ENCODE results near the gene EMC10. TPM values are rescaled to one million over a fixed set of nuclear protein-coding genes. Genes with fewer than 3 reads are reported as not detected.

The EMC10 gene
- total RNA-seq, 1 experiment from 2014 or later: 228 TPM

DNA sequence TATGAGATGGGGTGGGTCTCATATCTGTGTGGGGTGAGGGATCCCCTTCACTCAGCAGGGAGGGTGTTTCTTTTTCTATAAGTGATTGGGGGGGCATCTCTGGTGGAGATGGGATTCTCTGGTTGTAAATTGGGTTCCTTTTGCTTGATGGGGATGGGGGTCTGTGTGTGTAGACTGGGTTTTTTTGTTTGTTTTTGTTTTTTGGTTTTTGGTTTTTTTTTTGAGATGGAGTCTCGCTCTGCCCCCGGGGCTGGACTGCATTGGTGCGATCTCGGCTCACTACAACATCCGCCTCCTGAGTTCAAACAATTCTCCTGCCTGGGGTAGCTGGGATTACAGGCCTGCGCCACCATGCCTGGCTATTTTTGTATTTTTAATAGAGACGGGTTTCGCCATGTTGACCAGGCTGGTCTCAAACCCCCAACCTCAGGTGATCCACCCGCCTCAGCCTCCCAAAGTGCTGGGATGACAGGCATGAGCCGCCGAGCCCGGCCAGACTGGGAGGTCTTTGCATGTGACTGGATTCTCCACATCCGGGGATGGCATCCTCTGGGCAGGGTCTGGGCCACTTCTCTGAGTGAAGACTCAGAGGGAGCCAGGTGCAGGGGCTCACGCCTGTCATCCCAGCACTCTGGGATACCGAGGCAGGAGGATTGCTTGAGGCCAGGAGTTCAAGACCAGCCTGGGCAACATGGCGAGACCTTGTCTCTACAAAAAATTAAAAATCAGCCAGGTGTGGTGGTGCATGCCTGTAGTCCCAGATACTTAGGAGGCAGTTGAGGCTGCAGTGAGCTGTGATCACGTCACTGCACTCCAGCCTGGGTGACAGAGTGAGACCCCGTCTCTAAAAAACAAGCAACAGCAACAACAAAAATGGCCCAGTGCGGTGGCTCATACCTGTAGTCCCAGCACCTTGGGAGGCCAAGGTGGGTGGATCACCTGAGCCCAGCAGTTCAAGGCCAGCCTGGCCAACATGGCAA, 42.8 kb upstream of the EMC10 start:
- CTCF ChIA-PET: no interaction called here
- H3K36me3 ChIP-seq (ENCODE audit: low read depth, low read length): no peaks in the 10 kb centered on the region

DNA sequence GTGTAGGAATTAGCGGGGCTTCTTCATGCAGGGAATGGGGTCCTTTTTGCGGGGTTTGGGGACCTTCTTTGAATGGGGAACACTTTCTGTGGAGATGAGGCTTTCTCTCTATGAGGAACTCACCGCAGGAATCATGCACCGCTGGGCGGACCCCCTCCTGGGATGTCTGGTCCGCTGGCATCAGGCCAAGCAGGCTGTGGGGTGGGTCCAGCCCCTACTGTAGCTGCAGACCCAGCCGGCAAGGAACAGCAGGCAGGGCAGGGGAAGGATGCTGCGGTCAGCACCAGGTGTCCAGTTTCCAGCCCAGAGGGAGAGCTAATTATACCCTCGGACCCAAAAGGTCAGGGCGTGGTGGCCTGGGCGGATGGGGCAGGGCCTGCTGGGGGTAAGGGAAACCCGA, 41.8 kb upstream of the EMC10 start:
- Histone ChIP-seq H3K4me1 (ENCODE audit: insufficient read depth, low read length) (no peaks in the 10 kb centered on the region), H3K36me3 (ENCODE audit: low read depth, low read length) (no peaks in the 10 kb centered on the region), H3K4me3 (ENCODE audit: low read length) (no peak overlapping the region), H4K20me1 (ENCODE audit: low read length) (no peaks in the 10 kb centered on the region), H3K9ac (ENCODE audit: low read length) (no peak overlapping the region), H3K9me3 (ENCODE audit: low read length) (no peaks in the 10 kb centered on the region), H3F3A (ENCODE audit: low read length, unreplicated experiment) (no peaks in the 10 kb centered on the region), H3K4me2 (ENCODE audit: low read length) (no peak overlapping the region), H3K9me2 (replicated peaks; ENCODE audit: low read length) (no peaks in the 10 kb centered on the region), H2AFZ (ENCODE audit: low read length) (no peak overlapping the region), H3K27me3 (ENCODE audit: low read length) (0 out of 2 replicates have a peak, but pooled peaks cover 5% of the 10 kb centered on the region), H3K79me2 (ENCODE audit: low read length) (no peaks in the 10 kb centered on the region), H3K27ac (ENCODE audit: low read length) (no peak overlapping the region)
- DNase-seq (no peak), ATAC-seq (no peak)
- ChIA-PET CTCF (no interaction called here), POLR2A (ENCODE audit: unreplicated experiment) (interaction anchor here (0.6 kb wide), 1 partner anchor 17 kb away, joined by 3 read pairs; no protein-coding TSS in a partner anchor)
- no TSS peak for BruUV-seq (replicated peaks)
- no peak for TF ChIP-seq EZH2 (IDR thresholded peaks at IDR 0.05; ENCODE audit: low read length, unreplicated experiment)
- TF ChIP-seq, protein P1, sequence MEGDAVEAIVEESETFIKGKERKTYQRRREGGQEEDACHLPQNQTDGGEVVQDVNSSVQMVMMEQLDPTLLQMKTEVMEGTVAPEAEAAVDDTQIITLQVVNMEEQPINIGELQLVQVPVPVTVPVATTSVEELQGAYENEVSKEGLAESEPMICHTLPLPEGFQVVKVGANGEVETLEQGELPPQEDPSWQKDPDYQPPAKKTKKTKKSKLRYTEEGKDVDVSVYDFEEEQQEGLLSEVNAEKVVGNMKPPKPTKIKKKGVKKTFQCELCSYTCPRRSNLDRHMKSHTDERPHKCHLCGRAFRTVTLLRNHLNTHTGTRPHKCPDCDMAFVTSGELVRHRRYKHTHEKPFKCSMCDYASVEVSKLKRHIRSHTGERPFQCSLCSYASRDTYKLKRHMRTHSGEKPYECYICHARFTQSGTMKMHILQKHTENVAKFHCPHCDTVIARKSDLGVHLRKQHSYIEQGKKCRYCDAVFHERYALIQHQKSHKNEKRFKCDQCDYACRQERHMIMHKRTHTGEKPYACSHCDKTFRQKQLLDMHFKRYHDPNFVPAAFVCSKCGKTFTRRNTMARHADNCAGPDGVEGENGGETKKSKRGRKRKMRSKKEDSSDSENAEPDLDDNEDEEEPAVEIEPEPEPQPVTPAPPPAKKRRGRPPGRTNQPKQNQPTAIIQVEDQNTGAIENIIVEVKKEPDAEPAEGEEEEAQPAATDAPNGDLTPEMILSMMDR (conservative IDR thresholded peaks at IDR 0.05; ENCODE audit: low read depth, low read length): no peak
- TF ChIP-seq EZH2phosphoT487 (IDR thresholded peaks at IDR 0.05; ENCODE audit: borderline replicate concordance, low read length): no peak
- intact Hi-C loops (cut with micrococcal nuclease): no loop called here

More for the DNA sequence above, 42.8 kb upstream of the EMC10 start:
- no peak overlapping the region for H3K4me3 ChIP-seq (ENCODE audit: low read length)
- H3K9ac ChIP-seq (ENCODE audit: low read length): no peak overlapping the region
- no peaks in the 10 kb centered on the region for H3F3A ChIP-seq (ENCODE audit: low read length, unreplicated experiment)
- TF ChIP-seq EZH2phosphoT487 (IDR thresholded peaks at IDR 0.05; ENCODE audit: borderline replicate concordance, low read length): no peak
- TF ChIP-seq, protein P1 (conservative IDR thresholded peaks at IDR 0.05; ENCODE audit: low read depth, low read length): no peak
- no peak for TF ChIP-seq EZH2 (IDR thresholded peaks at IDR 0.05; ENCODE audit: low read length, unreplicated experiment)
- H3K27ac ChIP-seq (ENCODE audit: low read length): no peak overlapping the region
- ATAC-seq: no peak
- no peaks in the 10 kb centered on the region for H3K4me1 ChIP-seq (ENCODE audit: insufficient read depth, low read length)
- no peaks in the 10 kb centered on the region for H3K9me3 ChIP-seq (ENCODE audit: low read length)
- H2AFZ ChIP-seq (ENCODE audit: low read length): no peak overlapping the region
- no peaks in the 10 kb centered on the region for H3K9me2 ChIP-seq (replicated peaks; ENCODE audit: low read length)
- DNase-seq: no peak
- POLR2A ChIA-PET (ENCODE audit: unreplicated experiment): interaction anchor here (0.6 kb wide), 1 partner anchor 18 kb away, joined by 3 read pairs; no protein-coding TSS in a partner anchor
- no peak overlapping the region for H3K4me2 ChIP-seq (ENCODE audit: low read length)
- no TSS peak for BruUV-seq (replicated peaks)
- no peaks in the 10 kb centered on the region for H3K79me2 ChIP-seq (ENCODE audit: low read length)
- H4K20me1 ChIP-seq (ENCODE audit: low read length): no peaks in the 10 kb centered on the region
- 0 out of 2 replicates have a peak, but pooled peaks cover 4% of the 10 kb centered on the region for H3K27me3 ChIP-seq (ENCODE audit: low read length)
- intact Hi-C loops (cut with micrococcal nuclease): no loop called here

DNA sequence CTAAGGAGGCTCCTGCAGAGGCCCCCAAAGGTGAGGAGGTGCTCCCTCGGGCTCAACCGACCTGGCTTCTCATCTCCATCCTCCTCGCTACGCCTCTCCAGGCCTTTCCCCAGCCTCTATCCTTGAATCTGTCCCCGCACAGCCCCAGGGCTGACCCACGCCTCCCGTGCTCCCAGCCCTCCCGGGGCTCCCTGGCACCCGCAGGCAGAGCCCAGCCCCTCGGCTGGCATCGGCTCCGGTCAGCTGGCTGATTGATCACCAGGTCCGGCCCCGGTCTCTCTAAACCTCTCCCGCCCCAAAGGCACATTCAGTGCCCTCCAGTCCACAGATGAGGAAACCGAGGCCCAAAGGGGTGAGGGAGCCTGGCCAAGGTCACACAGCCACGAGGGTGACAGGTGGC, 41.1 kb upstream of the EMC10 start:
- Histone ChIP-seq H3K27me3 (ENCODE audit: low read length) (0 out of 2 replicates have a peak, but pooled peaks cover 9% of the 10 kb centered on the region), H3K4me3 (ENCODE audit: low read length) (no peak overlapping the region), H3K36me3 (ENCODE audit: low read depth, low read length) (no peaks in the 10 kb centered on the region), H4K20me1 (ENCODE audit: low read length) (no peaks in the 10 kb centered on the region), H3F3A (ENCODE audit: low read length, unreplicated experiment) (no peaks in the 10 kb centered on the region), H3K27ac (ENCODE audit: low read length) (no peak overlapping the region), H3K79me2 (ENCODE audit: low read length) (no peaks in the 10 kb centered on the region), H3K4me2 (ENCODE audit: low read length) (no peak overlapping the region), H3K4me1 (ENCODE audit: insufficient read depth, low read length) (no peaks in the 10 kb centered on the region), H3K9me3 (ENCODE audit: low read length) (no peaks in the 10 kb centered on the region), H3K9me2 (replicated peaks; ENCODE audit: low read length) (no peaks in the 10 kb centered on the region), H2AFZ (ENCODE audit: low read length) (no peak overlapping the region), H3K9ac (ENCODE audit: low read length) (no peak overlapping the region)
- intact Hi-C loops (cut with micrococcal nuclease): no loop called here
- ATAC-seq (no peak), DNase-seq (no peak)
- POLR2A ChIA-PET (ENCODE audit: unreplicated experiment): no interaction called here
- CTCF ChIA-PET: no interaction called here
- TF ChIP-seq EZH2phosphoT487 (IDR thresholded peaks at IDR 0.05; ENCODE audit: borderline replicate concordance, low read length) (no peak), EZH2 (IDR thresholded peaks at IDR 0.05; ENCODE audit: low read length, unreplicated experiment) (no peak)
- TF ChIP-seq, protein P1 (conservative IDR thresholded peaks at IDR 0.05; ENCODE audit: low read depth, low read length): no peak
- no TSS peak for BruUV-seq (replicated peaks)
